Neural crest cell (in vitro differentiated cells): ENCODE measurements around the gene SERGEF. TPM values are rescaled to one million over a fixed set of nuclear protein-coding genes. Genes with fewer than 3 reads are reported as not detected.

Experiments used
- DNase-seq: peaks from one replicate; pipeline ENCODE4 v3.0.0; 2021; ENCODE audit warnings: low read depth, mixed read lengths, low spot score
- H3K27ac Mint-ChIP-seq: one replicate; pipeline ENCODE4 v1.8.0; 2021; ENCODE audit warnings: mild to moderate bottlenecking, mixed read lengths; ENCODE audit not compliant: unreplicated experiment
- H3K27me3 Mint-ChIP-seq: 2 replicates; pipeline ENCODE4 v1.8.0; 2021; ENCODE audit warnings: low read depth, mild to moderate bottlenecking, mixed read lengths
- H3K36me3 Mint-ChIP-seq: 2 replicates; pipeline ENCODE4 v1.8.0; 2021; ENCODE audit warnings: low read depth, mild to moderate bottlenecking, mixed read lengths
- H3K4me1 Mint-ChIP-seq: 2 replicates; pipeline ENCODE4 v1.8.0; 2021; ENCODE audit warnings: mixed read lengths
- H3K4me3 Mint-ChIP-seq: one replicate; pipeline ENCODE4 v1.8.0; 2021; ENCODE audit warnings: mild to moderate bottlenecking, mixed read lengths
- H3K9me3 Mint-ChIP-seq: 2 replicates; pipeline ENCODE4 v1.8.0; 2021; ENCODE audit warnings: mixed read lengths
- total RNA-seq: library from RNA; stranded (reverse); gene quantifications from 2 replicates; pipeline ENCODE4 v1.2.1, GENCODE V29; 2021
- TF ChIP-seq, protein P1 (sequence below): fragments of 200-600 bp; sonication (generic); conservative IDR thresholded peaks from 2 replicates; pipeline ENCODE4 v1.5.0; 2021; ENCODE audit warnings: antibody characterized with exemption, mild to moderate bottlenecking

The SERGEF gene
- total RNA-seq, 1 donor from 2014 or later, result 29.6 TPM

DNA sequence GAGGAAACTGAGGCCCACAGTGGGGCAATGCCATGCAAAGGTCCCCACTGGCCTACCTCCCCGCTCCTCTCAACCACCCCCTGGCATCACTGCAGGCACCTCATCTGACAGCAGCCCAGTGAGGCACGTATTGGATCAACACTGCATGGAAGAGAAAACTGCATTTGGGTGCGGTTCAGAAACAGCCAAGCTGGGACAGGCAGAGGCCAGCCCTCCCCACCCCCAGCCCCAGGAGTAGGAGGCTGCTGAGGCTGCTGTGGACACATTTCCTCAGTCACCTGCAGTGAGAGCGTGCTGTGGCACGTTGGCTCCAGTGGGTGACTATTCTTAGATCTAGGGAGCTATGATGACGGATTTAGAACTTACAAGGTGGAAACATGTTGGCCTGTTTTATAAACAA is 214.6 kb downstream of the SERGEF start:
- no peaks in the 10 kb centered on the region for H3K27me3 Mint-ChIP-seq
- H3K9me3 Mint-ChIP-seq, result peaks cover 4% of the 10 kb centered on the region
- TF ChIP-seq, protein P1, sequence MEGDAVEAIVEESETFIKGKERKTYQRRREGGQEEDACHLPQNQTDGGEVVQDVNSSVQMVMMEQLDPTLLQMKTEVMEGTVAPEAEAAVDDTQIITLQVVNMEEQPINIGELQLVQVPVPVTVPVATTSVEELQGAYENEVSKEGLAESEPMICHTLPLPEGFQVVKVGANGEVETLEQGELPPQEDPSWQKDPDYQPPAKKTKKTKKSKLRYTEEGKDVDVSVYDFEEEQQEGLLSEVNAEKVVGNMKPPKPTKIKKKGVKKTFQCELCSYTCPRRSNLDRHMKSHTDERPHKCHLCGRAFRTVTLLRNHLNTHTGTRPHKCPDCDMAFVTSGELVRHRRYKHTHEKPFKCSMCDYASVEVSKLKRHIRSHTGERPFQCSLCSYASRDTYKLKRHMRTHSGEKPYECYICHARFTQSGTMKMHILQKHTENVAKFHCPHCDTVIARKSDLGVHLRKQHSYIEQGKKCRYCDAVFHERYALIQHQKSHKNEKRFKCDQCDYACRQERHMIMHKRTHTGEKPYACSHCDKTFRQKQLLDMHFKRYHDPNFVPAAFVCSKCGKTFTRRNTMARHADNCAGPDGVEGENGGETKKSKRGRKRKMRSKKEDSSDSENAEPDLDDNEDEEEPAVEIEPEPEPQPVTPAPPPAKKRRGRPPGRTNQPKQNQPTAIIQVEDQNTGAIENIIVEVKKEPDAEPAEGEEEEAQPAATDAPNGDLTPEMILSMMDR, result no peak
- peaks cover 4% of the 10 kb centered on the region for H3K36me3 Mint-ChIP-seq
- H3K4me1 Mint-ChIP-seq, result peaks cover 5% of the 10 kb centered on the region
- no peak overlapping the region for H3K27ac Mint-ChIP-seq
- H3K4me3 Mint-ChIP-seq, result no peak overlapping the region
- DNase-seq, result no peak

DNA sequence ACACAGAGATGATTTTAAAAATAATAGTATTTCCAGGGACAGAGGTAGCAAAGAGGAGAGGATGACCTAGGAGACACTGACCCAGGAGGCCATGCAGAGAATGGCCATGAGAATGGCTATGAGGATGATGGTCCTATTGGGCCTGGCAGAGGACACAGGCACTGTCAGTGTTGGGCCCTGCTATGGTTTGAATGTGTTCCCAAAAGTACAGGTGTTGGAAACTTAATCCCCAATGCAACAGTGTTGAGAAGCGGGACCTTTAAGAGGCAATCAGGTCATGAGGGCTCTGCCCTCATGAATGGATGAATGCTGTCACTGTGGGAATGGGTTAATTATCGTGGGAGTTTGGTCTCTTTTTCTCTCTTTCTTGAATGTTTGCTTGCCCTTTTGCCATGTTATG is 216.7 kb downstream of the SERGEF start:
- H3K36me3 Mint-ChIP-seq, result peaks cover 4% of the 10 kb centered on the region
- TF ChIP-seq, protein P1, result no peak
- no peak overlapping the region for H3K4me3 Mint-ChIP-seq
- H3K27ac Mint-ChIP-seq, result no peak overlapping the region
- no peaks in the 10 kb centered on the region for H3K27me3 Mint-ChIP-seq
- peaks cover under 1% of the 10 kb centered on the region for H3K4me1 Mint-ChIP-seq
- peaks cover 4% of the 10 kb centered on the region for H3K9me3 Mint-ChIP-seq
- no peak for DNase-seq

DNA sequence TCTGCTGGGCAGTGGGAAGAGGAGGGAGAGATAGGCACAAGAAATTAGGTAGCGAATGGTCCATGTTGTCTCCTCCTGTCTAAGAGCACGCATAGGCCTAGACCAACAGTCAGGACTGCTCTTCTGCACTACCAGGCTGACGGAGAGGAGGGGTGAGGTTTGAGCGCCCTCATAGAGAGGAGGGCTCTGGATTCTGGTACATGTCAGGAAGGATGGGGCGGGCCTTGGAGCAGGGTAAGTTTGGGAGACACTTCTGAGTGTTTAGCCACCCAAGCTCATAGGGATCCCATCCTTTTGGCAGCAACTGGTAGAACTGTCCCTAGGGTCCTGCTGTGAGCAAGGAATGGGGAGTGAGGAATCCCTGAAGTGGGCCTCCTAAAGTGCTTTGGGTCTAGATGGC is 217.9 kb downstream of the SERGEF start:
- Mint-ChIP-seq H3K27ac (peak overlapping the region; percentile 70), H3K4me3 (no peak overlapping the region), H3K27me3 (no peaks in the 10 kb centered on the region), H3K4me1 (no peaks in the 10 kb centered on the region), H3K36me3 (no peaks in the 10 kb centered on the region), H3K9me3 (no peaks in the 10 kb centered on the region)
- DNase-seq, result no peak
- TF ChIP-seq, protein P1, result no peak

DNA sequence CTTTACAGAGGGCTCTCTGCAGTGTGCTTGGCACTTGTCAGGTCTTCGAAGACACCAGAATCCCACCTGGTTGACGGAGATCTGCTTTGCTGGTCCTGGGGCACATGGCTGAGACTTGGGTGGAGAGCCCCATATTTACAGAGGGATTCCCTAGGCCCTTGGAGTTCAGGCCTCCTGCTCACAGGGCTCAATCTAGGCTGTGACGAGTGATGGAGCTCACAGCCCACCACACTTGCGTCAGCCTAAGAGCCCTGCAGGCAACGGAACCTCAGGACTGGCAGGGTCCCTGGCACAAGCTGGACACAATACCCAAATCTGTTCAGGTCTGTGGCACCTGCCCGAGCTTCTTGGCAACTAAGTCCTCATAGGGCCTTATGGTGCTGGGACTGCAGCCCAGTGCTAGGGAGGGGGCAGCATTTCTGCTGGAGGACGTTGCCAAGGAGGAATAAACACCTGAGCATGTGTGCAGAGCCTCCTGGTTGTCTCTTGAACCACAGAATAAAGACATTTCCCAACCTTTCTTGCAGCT is 219.1 kb downstream of the SERGEF start:
- no peak for DNase-seq
- no peak overlapping the region for H3K27ac Mint-ChIP-seq
- no peaks in the 10 kb centered on the region for H3K27me3 Mint-ChIP-seq
- H3K4me1 Mint-ChIP-seq, result no peaks in the 10 kb centered on the region
- TF ChIP-seq, protein P1, result no peak
- H3K4me3 Mint-ChIP-seq, result no peak overlapping the region
- H3K36me3 Mint-ChIP-seq, result peaks cover under 1% of the 10 kb centered on the region
- H3K9me3 Mint-ChIP-seq, result peaks cover under 1% of the 10 kb centered on the region

DNA sequence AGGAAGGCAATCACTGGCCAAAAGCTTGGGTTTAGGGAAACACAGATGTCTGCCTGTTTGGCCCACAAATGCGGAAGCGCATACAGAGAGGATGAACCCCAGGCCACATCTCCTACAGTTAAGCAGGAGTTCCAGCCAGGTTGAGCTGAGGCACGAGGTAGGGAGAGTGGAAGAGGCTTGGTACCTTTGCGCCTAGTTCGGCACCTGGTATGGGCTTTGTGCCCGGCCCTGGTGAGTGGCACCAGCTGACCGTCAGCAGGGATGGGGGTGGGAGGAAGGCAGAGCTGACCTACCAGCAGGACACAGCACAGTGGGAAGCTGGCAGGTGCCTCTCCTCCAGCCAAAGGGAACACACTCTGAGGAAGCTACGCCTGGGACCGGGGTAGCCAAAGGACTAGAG is 220.7 kb downstream of the SERGEF start:
- Mint-ChIP-seq H3K27ac (no peak overlapping the region), H3K4me1 (no peaks in the 10 kb centered on the region), H3K4me3 (no peak overlapping the region), H3K36me3 (peaks cover 3% of the 10 kb centered on the region), H3K27me3 (no peaks in the 10 kb centered on the region), H3K9me3 (peaks cover 2% of the 10 kb centered on the region)
- no peak for DNase-seq
- TF ChIP-seq, protein P1, result no peak
